GM10248 (cell line): ENCODE data around the gene PLCL2.

ENCODE experiments used
- CTCF ChIA-PET: fragments of 300-600 bp; sonication (Branson Sonifier 250); formaldehyde crosslinking; extraction: SDS; loops from one replicate; lab custom pipeline; 2021; ENCODE audit warnings: antibody characterized with exemption; lab: Yijun Ruan, JAX
- POLR2A ChIA-PET: fragments of 350-650 bp; sonication (Branson Sonifier 250); formaldehyde crosslinking; extraction: SDS; loops from one replicate; lab custom pipeline; 2020; ENCODE audit warnings: antibody characterized with exemption; lab: Yijun Ruan, JAX
- DNase-seq: peaks from one replicate; pipeline ENCODE4 v3.0.0; 2012; ENCODE audit errors: extremely low spot score
- CTCF ChIP-seq: IDR thresholded peaks from 2 replicates; pipeline ENCODE4 v1.5.1; 2012; ENCODE audit warnings: mild to moderate bottlenecking, low read depth; ENCODE audit errors: extremely low read depth, missing control alignments, control extremely low read depth

The PLCL2 gene

GRCh38 chr3:16871915-16872842, 12.6 kb upstream of the PLCL2 start:
- ChIA-PET CTCF (interaction anchor here (0.9 to 6.2 kb wide), 9 partner anchors 9 to 103 kb away, joined by 3 to 44 read pairs (median 5); partner anchors contain the start of gene PLCL2), POLR2A (no interaction called here)
- no peak for DNase-seq
- TF ChIP-seq CTCF, result no peak

DNA sequence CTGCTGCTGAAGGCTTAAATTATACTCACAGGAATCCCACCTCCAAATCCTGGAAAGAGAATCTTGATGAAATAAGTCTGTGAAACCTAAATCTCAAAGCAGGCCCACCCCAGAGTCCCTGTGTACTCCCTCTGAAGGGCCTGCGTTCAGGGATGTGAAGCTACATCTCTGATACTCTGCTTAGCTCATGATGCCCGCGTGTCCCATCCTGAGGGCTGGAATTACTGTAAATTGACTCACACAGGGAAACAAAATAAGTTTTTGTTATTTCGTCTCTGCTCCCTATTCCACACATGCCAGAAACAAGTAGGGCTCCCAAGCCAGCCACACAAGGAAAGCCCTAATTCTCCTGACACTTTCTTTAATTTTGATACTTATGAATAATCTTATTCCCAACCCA, 10.9 kb upstream of the PLCL2 start:
- ChIA-PET POLR2A (no interaction called here), CTCF (interaction anchor here (0.9 to 6.2 kb wide), 7 partner anchors 8 to 25 kb away, joined by 3 to 44 read pairs (median 4); partner anchors contain the start of gene PLCL2)
- no peak for TF ChIP-seq CTCF
- DNase-seq, result no peak

- DNase-seq, result no peak
- no peak for TF ChIP-seq CTCF
- ChIA-PET CTCF (interaction anchor here (0.8 to 6.2 kb wide), 2 partner anchors 8 to 9 kb away, joined by 3 to 44 read pairs; partner anchors contain the start of gene PLCL2), POLR2A (interaction anchor here (0.6 kb wide), 1 partner anchor 47 kb away, joined by 7 read pairs; no protein-coding TSS in a partner anchor)
Observed at GRCh38 chr3:16875876-16876550, 8.7 kb upstream of the PLCL2 start.

DNA sequence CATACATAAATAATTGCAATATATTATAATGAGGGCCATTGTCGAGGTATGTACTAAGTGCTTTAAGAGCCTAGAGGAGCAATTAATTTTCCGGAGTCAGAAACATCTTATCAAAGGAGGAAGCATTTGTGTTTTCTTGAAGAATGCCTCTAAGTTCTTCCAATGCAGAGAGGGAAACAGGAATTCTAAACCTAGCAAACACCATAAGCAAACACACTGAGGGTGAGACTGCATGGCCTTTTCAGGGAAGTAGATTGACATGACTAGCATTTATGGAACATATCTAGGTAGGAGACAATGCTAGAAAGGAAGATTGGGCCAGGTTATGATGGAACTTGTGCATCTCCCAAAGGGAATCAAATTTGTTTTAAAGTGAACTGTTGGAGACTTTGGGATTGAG, 7.2 kb upstream of the PLCL2 start:
- DNase-seq, result no peak
- POLR2A ChIA-PET, result no interaction called here

DNA sequence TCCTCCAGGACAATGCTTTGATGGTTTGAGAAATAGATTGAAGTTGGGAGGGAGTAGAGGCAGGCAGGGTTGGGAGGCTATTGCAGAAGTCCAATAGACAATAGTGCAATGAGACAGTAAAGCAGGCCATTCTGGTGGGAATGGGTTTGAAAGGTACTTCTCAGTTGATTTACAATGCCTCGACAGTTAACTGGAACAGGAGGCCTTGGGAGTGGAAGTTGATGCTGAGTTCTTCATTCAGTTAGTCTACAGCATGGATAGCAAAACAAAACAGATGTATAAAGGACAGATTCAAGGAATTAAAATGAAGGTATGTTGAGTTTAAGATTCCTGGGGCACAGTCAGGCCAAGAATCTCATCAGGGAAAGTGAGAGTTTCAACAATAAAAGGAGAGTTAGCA, 6.8 kb upstream of the PLCL2 start:
- CTCF ChIA-PET, result interaction anchor here (0.8 to 2.1 kb wide), 2 partner anchors 10 to 40 kb away, joined by 3 to 5 read pairs; no protein-coding TSS in a partner anchor
- POLR2A ChIA-PET, result no interaction called here
- no peak for TF ChIP-seq CTCF
- no peak for DNase-seq

More for the DNA sequence above, 7.2 kb upstream of the PLCL2 start:
- CTCF ChIA-PET, result interaction anchor here (1.0 kb wide), 1 partner anchor 25 kb away, joined by 3 read pairs; no protein-coding TSS in a partner anchor
- TF ChIP-seq CTCF, result no peak

GRCh38 chr3:16881896-16882630, 2.7 kb upstream of the PLCL2 start:
- ChIA-PET POLR2A (no interaction called here), CTCF (interaction anchor here (1.3 to 4.5 kb wide), 2 partner anchors 9 to 20 kb away, joined by 3 to 44 read pairs; no protein-coding TSS in a partner anchor)
- TF ChIP-seq CTCF, result no peak
- DNase-seq, result no peak
